Retinal pigment epithelial cell (primary cell): Measurements from ENCODE around the gene CLIC3.

Source experiments
- DNase-seq: peaks from one replicate; pipeline ENCODE4 v3.0.0-alpha.2; 2010; ENCODE audit warnings: low read depth
- H3K4me3 ChIP-seq: 2 replicates; pipeline ENCODE4 v1.5.1; 2011; ENCODE audit warnings: mild to moderate bottlenecking, low read length, control low read depth, moderate library complexity
- TF ChIP-seq, protein P1 (sequence below): conservative IDR thresholded peaks from 2 replicates; pipeline ENCODE4 v1.5.1; 2011; ENCODE audit warnings: low read depth, low read length, control low read depth, inconsistent platforms

CLIC3 gene

DNA sequence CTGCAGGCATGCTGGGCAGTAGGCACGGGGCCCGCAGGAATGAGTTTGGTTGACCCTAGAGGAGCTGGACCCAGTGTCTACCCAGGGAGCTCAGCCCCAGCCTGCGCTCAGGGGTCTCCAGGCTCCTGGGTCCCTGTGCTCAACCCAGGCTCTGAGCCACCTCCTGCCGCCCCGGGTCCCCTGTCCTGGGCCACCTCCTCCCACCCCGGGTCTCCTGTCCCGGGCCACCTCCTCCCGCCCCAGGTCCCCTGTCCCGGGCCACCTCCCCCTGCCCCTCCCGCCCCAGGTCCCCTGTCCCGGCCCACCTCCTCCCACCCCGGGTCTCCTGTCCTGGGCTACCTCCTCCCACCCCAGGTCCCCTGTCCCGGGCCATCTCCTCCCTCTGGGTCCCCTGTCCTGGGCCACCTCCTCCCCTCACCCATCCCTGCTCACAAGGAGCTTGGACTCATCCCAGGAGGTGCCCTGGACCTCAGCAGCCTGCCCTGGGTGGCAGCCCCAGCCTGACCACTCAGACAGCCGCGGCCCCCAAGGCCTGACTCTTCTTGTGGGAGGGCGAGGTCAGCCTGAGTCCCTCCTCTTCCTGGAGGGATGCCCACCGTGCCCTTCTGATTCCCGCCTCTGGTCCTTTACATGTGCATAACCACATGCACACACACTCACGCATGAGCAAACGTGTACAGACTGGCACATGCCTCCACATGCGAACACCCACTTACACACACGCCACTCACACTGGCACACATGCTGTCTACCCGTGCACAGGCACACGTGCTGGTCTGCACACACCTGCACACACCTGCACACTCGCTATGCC, 41.9 kb downstream of the CLIC3 start:
- no peak for DNase-seq
- TF ChIP-seq, protein P1, sequence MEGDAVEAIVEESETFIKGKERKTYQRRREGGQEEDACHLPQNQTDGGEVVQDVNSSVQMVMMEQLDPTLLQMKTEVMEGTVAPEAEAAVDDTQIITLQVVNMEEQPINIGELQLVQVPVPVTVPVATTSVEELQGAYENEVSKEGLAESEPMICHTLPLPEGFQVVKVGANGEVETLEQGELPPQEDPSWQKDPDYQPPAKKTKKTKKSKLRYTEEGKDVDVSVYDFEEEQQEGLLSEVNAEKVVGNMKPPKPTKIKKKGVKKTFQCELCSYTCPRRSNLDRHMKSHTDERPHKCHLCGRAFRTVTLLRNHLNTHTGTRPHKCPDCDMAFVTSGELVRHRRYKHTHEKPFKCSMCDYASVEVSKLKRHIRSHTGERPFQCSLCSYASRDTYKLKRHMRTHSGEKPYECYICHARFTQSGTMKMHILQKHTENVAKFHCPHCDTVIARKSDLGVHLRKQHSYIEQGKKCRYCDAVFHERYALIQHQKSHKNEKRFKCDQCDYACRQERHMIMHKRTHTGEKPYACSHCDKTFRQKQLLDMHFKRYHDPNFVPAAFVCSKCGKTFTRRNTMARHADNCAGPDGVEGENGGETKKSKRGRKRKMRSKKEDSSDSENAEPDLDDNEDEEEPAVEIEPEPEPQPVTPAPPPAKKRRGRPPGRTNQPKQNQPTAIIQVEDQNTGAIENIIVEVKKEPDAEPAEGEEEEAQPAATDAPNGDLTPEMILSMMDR = no peak

DNA sequence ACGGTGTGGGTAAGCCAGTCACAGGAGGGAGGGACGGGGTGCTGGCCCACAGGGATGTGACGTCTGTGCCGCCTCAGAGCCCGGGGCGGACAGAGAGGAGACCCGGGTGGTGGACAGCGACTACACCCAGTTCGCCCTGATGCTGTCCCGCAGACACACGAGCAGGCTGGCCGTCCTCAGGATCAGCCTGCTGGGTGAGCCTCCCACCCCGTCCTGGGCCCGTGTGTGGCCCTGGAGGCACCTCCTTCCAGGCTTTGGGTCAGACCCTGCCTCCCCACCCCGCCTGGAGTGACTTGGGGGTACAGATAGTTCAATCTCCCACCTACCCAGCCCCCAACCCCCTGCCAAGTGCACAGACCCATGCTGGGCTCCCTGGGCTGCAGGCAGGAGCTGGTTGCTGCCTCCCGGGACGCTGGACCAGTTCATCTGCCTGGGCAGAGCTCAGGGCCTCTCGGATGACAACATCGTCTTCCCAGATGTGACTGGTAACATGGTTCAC, 42.5 kb downstream of the CLIC3 start:
- no peak overlapping the region for H3K4me3 ChIP-seq
- TF ChIP-seq, protein P1 = no peak
- no peak for DNase-seq

More for the DNA sequence above, 41.9 kb downstream of the CLIC3 start:
- no peak overlapping the region for H3K4me3 ChIP-seq

DNA sequence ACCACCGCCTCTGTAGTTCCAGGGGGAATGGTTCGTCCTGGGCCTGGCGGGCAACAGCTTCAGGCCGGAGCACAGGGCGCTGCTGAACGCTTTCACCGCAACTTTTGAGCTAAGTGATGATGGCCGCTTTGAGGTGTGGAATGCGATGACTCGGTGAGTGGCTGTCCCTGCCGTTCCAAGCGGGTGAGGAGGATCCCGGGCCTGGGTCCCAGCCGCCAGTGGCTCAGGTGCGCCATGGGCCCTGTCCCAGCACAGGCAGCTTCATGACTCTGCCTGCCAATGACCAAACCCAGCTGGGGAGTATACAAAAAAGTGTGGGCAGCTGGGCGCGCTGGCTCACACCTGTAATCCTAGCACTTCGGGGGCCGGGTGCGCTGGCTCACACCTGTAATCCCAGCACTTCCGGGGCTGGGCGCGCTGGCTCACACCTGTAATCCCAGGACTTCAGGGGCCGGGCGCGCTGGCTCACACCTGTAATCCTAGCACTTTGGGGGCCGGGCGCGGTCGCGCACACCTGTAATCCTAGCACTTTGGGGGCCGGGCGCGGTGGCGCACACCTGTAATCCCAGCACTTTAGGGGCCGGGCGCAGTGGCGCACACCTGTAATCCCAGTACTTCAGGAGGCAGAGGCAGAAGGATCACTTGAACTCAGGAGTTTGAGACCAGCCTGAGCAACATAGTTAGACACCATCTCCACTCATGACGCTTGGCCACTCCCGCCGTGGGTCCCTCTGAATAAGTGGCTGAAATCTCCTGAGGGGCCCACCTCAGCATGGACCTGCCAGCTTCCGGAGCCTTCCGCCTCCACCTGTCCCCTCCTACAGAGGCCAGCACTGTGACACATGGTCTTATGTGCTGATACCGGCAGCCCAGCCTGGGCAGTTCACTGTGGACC, 43.2 kb downstream of the CLIC3 start:
- TF ChIP-seq, protein P1 = no peak
- H3K4me3 ChIP-seq = no peak overlapping the region
- DNase-seq = no peak

DNA sequence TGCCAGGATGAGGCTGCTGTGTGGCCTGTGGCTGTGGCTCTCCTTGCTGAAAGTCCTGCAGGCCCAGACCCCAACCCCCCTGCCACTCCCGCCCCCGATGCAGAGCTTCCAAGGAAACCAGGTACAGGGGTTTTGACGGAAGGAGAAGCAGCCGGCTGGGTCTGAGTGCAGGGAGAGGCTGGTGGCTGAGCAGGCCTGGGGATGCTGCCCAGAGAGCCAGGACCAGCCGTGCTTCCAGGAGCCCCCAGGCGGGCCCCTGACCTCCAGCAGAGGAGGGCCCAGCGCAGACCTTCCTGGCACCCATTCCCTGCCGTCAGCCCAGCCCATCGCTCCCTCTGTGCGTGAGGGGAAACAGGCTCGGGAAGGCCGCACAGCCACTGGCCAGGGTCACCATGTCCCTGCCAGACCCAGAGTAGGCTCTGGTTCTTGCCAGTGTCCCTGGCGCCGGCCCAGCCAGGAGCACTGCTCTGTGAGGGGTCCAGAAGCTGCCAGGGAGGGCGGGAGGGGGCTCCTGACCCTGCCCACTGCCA, 44.0 kb downstream of the CLIC3 start:
- H3K4me3 ChIP-seq = no peak overlapping the region
- TF ChIP-seq, protein P1 = no peak
- no peak for DNase-seq

DNA sequence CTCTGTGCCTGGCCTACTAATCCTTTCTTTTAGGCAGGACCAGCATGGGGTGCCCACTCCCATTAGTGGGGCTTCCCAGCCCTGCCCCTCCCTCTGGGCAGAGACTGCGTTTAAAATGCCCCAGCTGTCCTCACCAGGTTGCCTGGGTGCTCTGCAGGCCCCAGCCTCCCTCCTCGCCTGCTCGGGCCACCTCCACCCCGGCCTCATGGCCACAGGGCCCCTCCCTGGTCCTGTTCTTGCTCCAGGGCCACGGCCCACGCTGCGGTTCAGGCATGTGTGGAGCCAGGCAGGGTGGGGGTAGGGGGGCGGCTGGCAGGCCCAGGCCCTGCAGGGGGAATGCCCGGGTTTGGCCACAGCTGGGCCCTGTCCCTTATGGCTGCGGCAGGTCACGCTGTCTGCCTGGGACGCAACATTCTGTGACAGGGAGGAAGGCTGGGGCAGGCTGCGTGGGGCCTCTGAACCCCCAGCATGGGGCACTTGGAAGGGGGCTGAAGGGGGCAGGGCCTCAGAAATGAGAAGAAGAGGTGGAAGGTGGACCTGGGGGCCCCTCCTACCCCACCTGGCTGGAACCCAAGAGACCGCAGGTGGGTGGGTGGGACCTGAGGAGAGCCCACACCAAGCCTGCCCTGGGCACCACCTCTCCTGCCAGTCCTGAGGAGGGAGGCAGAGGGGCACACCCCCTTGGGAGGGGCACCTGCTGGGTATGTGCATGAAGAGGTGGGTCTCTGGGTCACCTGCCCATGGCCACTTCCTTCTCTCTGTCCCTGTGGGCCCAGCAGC, 44.6 kb downstream of the CLIC3 start, which contains the start of gene LCN12:
LCN12 (plus strand) TSS at position 733 of the 780 bp plus-strand sequence. CDS start 55 bp downstream, outside the sequence.
- H3K4me3 ChIP-seq = no peak within 1 kb of the TSS
- TF ChIP-seq, protein P1 = no peak
- no peak for DNase-seq

DNA sequence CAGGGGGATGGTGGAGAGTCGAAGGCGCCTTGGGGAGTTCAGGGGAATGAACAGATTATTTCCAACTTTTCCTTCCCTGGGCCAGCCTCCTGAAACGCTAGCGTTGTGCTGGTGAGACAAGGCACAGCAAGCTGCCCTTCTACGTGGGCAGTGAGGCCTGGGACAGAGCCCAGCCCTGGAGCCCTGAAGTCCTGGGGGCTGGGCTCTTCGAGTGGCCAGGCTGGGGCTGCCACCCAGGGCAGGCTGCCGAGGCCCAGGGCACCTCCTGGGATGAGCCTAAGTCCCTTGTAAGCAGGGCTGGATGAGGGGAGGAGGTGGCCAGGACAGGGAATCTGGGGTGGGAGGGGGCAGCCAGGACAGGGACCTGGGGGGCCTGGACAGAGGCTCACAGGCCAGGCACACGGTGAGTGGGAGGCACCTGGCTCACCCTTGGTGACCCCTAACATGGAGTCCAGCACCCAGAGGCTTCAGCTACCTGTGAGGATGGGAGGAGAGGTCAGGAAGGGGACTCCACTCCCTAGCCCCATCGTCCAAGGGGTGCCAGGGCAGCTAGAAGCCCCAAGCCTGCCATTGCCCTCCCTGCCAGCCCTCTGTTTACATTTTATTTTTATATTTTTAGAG, 45.6 kb downstream of the CLIC3 start:
- peak overlapping the region; percentile 53 for H3K4me3 ChIP-seq
- no peak for DNase-seq
- TF ChIP-seq, protein P1 = no peak
